ENCODE measurements around the gene NINJ1.

DNA sequence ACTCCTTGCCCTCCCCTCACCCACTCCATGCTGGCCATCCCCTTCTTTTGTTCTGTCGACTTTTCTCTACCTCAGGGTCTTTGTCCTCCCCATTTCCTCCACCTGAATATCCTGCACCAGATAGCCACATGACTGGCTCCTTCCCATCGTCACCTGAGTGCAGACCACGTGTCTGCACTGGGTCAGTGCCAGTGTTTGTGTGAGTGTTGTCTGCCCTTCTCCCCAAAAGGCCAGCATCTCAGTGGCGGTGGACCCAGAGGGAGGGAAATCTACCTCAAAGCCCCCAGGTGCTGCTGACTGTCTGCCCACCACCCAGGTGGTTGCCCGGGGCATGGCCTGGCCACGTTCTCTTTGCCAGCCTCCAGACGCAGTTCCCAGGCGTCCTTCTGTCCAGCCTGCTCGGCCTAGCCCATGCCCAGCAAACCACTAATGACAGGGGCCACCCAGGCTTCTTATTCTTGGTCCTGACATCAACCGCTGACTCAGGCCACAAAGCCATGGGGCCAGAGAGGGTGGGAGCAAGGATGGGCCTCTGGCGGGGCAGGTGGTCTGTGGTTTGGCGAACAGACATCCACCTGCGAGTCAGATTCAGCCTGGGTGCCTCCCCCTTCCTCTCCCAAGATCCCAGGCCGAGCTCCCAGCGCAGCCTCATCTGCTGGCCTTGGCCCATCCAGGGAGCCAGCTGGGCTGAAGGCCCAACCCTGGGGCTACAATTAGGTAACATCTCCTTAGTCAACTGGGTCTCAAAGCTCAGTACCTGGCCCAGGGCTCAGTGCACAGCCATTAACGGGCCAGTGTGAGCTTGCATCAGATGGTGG is 5.5 kb upstream of the NINJ1 start:
- TF ChIP-seq, protein P1, sequence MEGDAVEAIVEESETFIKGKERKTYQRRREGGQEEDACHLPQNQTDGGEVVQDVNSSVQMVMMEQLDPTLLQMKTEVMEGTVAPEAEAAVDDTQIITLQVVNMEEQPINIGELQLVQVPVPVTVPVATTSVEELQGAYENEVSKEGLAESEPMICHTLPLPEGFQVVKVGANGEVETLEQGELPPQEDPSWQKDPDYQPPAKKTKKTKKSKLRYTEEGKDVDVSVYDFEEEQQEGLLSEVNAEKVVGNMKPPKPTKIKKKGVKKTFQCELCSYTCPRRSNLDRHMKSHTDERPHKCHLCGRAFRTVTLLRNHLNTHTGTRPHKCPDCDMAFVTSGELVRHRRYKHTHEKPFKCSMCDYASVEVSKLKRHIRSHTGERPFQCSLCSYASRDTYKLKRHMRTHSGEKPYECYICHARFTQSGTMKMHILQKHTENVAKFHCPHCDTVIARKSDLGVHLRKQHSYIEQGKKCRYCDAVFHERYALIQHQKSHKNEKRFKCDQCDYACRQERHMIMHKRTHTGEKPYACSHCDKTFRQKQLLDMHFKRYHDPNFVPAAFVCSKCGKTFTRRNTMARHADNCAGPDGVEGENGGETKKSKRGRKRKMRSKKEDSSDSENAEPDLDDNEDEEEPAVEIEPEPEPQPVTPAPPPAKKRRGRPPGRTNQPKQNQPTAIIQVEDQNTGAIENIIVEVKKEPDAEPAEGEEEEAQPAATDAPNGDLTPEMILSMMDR (IDR thresholded peaks at IDR 0.05), result no peak
- TF ChIP-seq POLR2AphosphoS5 (IDR thresholded peaks at IDR 0.05; ENCODE audit: low read depth, low read length), result no peak
- TF ChIP-seq, protein P2, sequence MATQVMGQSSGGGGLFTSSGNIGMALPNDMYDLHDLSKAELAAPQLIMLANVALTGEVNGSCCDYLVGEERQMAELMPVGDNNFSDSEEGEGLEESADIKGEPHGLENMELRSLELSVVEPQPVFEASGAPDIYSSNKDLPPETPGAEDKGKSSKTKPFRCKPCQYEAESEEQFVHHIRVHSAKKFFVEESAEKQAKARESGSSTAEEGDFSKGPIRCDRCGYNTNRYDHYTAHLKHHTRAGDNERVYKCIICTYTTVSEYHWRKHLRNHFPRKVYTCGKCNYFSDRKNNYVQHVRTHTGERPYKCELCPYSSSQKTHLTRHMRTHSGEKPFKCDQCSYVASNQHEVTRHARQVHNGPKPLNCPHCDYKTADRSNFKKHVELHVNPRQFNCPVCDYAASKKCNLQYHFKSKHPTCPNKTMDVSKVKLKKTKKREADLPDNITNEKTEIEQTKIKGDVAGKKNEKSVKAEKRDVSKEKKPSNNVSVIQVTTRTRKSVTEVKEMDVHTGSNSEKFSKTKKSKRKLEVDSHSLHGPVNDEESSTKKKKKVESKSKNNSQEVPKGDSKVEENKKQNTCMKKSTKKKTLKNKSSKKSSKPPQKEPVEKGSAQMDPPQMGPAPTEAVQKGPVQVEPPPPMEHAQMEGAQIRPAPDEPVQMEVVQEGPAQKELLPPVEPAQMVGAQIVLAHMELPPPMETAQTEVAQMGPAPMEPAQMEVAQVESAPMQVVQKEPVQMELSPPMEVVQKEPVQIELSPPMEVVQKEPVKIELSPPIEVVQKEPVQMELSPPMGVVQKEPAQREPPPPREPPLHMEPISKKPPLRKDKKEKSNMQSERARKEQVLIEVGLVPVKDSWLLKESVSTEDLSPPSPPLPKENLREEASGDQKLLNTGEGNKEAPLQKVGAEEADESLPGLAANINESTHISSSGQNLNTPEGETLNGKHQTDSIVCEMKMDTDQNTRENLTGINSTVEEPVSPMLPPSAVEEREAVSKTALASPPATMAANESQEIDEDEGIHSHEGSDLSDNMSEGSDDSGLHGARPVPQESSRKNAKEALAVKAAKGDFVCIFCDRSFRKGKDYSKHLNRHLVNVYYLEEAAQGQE (IDR thresholded peaks at IDR 0.05; ENCODE audit: insufficient read depth in 1 of 2, low read depth in 2 of 2, low read length in 1 of 2), result no peak
